Measurements from ENCODE around the gene LRPAP1.

DNA sequence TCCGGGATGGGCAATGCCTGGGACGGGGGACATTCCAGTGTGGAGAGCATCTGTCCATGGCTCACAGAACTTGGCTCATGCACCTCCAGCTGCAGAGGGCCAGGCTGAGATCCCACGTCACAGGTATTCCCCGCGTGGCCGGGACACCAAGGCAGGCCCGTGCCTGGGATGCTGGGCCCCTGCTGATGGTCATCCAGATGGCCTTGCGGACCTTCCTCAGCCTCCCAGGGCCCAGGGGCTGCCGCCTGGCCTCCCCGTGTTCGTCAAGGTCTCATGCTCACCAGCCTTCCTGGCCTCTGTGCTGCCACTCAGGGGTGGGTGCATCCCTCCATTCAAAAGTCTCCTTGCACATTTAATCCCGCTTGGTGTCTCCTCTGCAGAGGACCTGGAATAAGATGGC is 40.9 kb upstream of the LRPAP1 start:
- TF ChIP-seq CTCF (IDR thresholded peaks at IDR 0.05) (no peak), POLR2A (IDR thresholded peaks at IDR 0.05) (no peak)

Measured in body of pancreas (tissue), 4 donors.